Measurements from ENCODE around the gene LRRC27.
A peak's percentile ranks its signal among the peaks of the same experiment; 100 is the strongest.
"Not testable (repeated sequence)": the region's sequence is repeated elsewhere in the genome, so short reads cannot be mapped to it uniquely, and the experiment has no call there.

The LRRC27 gene

DNA sequence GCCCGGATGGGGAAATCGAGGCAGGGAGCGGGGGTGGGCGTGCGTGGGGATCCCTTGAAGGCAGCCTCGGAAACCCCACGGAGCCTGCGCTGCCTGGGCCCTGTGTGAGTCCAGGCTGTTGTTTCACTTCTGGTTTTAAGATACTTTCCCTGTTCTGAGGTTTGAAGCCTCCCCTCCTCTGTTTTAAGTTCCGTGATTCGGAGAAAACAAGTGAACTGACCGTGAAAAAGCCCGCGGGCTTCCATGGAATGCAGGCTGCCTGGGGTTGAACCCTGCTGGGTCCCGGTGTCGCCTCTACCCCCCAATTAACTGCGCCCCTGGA is 401 bp downstream of the LRRC27 start:
- intact Hi-C loops (cut with DNase I): loop anchor here (1.0 to 5.0 kb wide), 2 partner anchors 24 to 110 kb away; no protein-coding TSS in a partner anchor
- DNase-seq: no peak

DNA sequence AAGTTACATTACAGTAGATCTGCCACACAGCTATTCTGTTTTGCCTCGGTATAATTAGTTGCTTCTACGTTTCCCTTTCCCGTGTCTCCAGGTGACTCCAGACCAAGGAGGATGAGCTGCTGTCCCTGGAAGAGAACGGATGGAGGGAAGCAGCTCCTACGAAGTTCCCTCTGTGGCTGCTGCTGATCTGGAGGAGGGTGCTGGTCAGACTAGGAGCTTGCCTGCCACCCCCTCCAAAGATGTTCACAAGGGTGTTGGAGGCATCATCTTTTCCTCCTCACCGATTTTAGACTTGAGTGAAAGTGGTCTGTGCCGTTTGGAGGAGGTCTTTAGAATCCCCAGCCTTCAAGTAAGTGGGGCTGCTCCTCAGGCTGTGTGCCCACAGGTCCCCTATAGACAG is 1.4 kb downstream of the LRRC27 start:
- intact Hi-C loops (cut with DNase I): loop anchor here (5.0 kb wide), 1 partner anchor 111 kb away; no protein-coding TSS in a partner anchor
- peak in 3 of 10 donors; percentile 32 to 55 (median 51) for DNase-seq

DNA sequence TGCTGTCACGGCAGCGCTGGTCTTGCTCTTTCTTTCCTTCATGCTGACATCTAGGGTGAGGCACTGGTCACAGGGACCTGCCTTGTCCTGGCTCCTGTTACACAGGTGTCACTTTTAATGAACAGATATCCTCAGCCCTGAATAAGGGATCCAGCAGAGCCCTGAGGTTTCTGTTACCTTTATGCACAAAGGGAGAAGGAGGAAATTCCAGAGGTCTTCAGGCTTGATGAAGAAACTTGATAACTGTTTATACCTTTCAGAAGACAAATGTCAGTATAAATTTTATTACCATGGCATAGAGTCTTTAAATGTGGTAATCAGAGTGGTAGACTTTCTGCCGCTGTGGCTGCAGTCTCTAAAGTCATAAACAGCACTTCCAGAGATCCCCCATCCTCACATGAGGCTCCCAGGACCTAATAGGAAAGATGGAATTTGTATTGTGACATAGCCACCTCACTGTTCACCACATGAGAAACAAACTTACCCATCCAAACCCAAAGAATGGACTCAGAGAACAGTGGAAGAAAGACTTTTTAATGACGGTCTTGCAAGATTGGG is 2.7 kb downstream of the LRRC27 start:
- intact Hi-C loops (cut with DNase I): loop anchor here (5.0 kb wide), 1 partner anchor 112 kb away; no protein-coding TSS in a partner anchor
- DNase-seq: peak in 1 of 10 donors; percentile 3

DNA sequence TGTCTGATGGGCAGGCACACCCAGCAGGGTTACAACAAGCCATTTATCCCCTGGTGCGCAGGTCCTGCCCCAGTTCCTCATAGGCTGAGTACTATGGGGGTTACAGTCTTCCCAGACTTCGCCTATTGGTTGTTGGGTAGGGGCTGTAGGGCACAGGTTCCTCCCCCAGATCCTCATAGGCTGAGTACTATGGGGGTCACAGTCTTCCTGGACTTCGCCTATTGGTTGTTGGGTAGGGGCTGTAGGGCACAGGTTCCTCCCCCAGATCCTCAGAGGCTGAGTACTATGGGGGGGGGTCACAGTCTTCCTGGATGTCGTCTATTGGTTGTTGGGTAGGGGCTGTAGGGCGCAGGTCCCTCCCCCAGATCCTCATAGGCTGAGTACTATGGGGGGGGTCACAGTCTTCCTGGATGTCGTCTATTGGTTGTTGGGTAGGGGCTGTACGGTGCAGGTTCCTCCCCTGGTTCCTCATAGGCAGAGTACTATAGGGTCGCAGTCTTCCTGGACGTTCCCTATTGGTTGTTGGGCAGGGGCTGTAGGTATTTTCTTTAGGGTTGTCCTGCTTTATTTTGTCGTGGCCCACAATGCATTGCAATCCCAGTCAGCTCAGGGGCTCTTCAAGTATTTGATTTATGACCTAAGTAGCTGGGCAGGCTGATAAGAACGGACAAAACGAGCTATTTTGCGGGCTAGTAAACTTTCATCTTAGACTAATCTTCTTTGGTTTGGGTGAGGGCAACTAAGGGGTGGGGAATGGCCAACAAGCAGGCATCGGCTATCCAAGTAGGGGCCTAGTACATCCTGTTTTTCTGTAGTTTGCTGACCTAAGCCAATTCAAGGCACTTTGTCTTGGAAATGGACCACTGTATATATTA is 3.4 kb downstream of the LRRC27 start:
- intact Hi-C loops (cut with DNase I): no loop called here
- DNase-seq: peak in 4 of 10 donors; percentile 17 to 83 (median 56)

DNA sequence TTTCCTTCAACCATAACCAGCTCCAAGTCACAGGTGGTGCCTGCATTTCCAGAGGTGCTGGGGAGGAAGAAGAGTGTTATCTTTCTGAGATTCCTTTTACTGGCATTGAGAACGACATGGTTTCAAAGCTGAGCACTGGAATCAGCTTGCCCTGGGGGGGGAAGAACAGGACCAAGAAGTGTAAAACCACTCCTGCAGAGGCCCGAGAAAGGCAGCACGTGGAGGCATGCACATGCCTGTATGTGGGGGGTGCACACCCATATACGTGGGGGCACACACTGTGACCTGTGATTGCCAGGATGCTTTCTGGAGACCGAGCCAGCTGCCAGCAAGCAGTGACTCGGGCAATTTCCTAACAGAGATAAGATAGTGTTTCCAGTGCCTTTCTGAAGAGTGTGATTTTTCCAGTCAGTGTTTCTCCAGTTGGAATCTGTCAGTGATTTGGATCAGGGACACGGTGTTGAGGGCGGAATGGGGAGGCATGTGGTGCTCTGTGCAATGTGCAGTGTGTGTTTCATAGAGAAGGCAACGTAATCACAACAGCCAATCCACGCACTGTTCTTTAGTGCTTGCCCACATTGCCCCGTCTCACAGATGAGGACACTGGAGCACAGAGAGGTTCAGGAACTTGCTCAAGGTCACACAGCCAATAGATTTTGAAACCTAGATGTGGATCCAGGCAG is 4.2 kb downstream of the LRRC27 start:
- intact Hi-C loops (cut with DNase I): no loop called here
- peak in 3 of 10 donors; percentile 61 to 69 (median 69) for DNase-seq

DNA sequence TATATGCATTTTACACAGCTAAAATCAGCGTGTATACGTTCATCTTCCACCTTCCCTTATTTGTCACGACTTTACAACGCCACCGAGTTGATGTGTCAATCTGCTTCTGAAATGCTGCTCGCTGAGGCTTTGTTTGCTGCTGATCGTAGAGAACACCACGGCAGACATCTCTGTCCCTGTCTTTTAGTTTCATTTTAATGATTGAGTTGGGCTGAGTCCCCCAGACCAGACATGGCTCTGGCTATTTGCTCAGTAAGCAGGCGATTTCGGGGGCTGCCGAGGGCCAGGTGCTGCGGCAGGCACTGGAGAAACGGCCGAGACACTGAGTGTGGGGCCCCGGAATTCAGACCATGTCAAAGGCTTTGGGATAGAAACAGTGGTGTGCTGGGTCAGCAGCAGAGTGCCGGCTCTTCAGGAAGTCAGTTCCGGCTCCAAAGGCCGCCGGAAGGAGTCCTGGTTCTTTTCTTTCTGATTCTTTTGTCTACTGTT is 5.0 kb downstream of the LRRC27 start:
- intact Hi-C loops (cut with DNase I): no loop called here

DNA sequence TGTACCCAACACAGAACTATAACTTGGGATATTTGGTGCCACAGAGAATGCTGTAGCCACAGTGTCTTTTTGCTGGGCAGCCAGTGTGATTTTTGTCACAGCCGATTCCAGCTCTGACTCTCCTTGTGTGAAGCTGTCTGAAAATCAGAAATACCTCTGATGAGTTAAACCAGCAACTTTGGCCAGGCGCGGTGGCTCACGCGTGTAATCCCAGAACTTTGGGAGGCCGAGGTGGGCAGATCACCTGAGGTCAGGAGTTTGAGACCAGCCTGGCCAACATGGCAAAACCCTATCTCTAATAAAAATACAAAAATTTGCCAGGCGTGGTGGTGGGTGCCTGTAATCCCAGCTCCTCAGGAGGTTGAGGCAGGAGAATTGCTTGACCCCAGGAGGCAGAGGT is 5.9 kb downstream of the LRRC27 start:
- intact Hi-C loops (cut with DNase I): not testable (repeated sequence)
- DNase-seq: peak in 3 of 10 donors; percentile 10 to 74 (median 24)

More for the DNA sequence above, 5.0 kb downstream of the LRRC27 start:
- peak in 3 of 10 donors; percentile 53 to 81 (median 55) for DNase-seq

DNA sequence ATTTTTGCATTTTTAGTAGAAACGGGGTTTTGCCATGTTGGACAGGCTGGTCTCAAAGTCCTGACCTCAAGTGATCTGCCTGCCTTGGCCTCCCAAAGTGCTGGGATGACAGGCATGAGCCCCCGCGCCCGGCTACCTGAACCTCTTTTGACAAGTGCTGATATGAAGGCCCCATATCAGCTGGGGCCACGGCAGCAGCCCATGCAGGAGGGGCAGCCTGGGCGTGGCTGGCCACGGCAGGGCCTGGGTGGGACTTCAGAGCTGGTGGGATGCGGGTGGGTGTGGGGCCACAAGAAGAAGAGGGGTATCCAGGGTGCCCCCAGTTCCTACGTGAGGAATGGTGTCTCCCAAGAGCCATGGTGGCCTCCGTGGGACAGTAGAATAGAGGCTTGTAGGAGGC is 6.9 kb downstream of the LRRC27 start:
- intact Hi-C loops (cut with DNase I): no loop called here
- peak in 2 of 10 donors; percentile 10 to 60 for DNase-seq

DNA sequence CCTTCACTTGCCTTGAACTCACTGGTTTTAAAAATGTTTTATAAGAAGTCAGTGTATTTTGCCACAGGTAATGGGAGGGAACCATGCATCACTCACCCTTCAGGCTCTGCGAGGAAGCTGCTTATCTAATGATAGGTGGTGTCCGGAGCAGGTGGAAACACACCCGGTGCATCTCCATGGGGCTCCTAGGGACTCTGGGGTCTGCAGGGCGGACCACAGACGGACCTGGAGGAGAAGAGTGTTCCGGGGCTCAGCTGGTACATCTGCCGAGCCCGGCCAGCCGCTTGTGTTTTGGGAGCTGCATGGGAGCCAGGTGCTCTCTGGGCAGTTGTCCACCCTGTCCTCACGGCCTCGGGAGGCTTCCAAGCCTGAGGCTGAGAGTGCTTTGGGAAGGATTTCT is 7.3 kb downstream of the LRRC27 start:
- intact Hi-C loops (cut with DNase I): no loop called here
- DNase-seq: peak in 2 of 10 donors; percentile 52 to 81

DNA sequence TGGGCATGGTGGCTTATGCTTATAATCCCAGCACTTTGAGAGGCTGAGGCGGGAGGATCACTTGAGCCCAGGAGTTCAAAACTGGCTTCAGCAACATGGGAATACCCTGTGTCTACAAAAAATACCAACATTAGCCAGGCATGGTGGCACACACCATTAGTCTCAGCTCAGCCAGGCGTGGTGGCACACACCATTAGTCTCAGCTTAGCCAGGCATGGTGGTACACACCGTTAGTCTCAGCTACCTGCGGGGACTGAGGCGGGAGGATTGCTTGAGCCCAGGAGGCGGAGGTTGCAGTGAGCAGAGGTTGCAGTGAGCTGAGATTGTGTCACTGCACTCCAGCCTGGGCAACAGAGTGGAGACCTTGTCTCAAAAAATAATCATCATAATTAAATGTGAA is 9.0 kb downstream of the LRRC27 start:
- peak in 3 of 10 donors; percentile 7 to 38 (median 17) for DNase-seq
- intact Hi-C loops (cut with DNase I): no loop called here

DNA sequence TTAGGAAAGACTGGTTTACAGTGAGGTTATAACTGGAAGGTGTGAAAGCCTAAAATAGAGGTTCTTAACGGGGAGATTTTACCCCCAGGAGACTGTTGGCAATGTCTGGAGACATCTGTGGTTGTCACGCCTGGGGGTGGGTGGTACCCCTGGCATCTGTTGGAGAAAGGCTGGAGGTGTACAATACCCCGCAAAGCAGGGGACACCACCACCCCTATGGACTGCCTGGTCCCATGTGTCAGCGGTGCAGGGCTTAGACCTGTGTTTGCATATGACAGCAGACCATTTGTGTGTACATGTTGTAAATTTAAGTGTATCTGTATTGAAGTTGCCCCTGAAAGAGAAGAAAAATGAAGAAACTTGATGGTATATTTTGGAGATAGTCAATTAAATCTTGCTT is 9.8 kb downstream of the LRRC27 start:
- intact Hi-C loops (cut with DNase I): no loop called here
- peak in 3 of 10 donors; percentile 39 to 62 (median 41) for DNase-seq

DNA sequence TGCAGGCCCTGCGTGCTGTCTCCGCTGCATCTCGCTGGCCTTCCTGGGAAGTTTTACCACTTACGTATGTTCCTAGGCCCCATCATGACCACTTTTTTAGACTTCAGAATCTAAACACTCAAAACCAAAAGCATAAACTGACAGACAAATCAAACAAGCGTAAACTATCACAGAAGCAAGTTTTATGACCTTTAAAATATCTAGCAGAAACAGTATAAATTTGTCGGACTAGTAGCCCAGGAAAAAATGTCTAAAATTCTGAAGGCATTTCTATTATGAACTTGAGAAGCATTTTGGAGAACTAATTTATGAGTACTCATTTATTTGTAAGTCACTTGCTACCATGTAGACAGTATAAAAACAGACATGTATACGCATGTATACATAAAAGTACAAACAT is 10.6 kb downstream of the LRRC27 start:
- intact Hi-C loops (cut with DNase I): no loop called here
- DNase-seq: peak in 2 of 10 donors; percentile 18 to 44

DNA sequence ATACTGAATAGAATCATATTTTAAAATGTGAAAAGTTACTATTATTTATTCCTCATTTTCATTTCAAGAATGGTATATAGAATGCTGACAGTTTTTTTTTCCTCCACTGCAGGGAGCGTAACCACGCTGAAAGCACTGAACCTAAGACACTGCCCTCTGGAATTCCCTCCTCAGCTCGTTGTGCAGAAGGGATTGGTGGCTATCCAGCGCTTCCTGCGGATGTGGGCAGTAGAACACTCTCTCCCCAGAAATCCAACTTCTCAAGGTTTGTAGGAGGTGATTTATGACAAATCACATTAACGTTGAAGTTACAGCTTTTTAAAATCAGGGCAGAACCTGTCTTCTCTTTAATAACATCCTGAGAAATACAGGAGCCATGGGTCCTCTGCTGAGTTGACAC is 12.4 kb downstream of the LRRC27 start:
- peak in 3 of 10 donors; percentile 36 to 60 (median 55) for DNase-seq
- intact Hi-C loops (cut with DNase I): no loop called here

DNA sequence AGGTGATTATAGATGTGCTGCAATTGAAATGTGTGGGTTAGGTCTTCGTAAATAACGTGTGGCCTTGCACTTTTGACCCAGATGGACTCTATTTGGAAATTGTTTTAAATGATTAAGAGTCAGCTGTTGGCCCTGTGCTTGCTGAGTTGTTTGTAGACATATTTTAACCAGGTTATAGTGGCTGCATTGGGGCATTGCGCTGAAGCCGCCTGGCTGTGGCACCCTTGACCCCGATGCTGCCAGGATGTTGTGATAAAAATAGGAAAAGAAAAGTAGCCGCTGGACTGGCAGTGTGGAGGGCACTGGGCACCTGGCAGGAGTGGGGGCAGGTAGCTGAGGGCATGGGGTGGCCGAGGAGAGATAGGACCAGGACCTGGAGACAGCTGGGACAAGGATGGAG is 13.4 kb downstream of the LRRC27 start:
- intact Hi-C loops (cut with DNase I): no loop called here
- peak in 3 of 10 donors; percentile 39 to 53 (median 48) for DNase-seq

DNA sequence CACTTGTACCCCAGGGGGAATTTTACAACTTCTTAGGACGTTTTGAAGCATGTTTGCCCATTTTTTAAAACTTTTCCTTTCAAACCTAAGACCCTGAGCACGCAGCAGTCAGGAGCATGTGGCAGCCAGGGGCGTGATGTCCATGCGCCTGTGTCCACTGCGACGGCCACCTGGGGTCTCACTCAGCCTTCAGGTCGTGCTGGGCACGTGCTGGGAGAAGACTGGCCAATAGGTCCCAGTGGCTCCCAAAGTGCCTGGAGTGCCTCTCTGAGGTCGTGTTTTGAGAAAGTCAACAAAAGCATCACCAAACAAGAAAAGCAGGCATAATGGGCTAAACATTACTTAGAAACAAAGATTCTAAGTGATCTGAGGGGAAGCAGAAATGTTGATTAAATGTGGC is 14.8 kb downstream of the LRRC27 start:
- intact Hi-C loops (cut with DNase I): no loop called here
- peak in 3 of 10 donors; percentile 19 to 63 (median 55) for DNase-seq

DNA sequence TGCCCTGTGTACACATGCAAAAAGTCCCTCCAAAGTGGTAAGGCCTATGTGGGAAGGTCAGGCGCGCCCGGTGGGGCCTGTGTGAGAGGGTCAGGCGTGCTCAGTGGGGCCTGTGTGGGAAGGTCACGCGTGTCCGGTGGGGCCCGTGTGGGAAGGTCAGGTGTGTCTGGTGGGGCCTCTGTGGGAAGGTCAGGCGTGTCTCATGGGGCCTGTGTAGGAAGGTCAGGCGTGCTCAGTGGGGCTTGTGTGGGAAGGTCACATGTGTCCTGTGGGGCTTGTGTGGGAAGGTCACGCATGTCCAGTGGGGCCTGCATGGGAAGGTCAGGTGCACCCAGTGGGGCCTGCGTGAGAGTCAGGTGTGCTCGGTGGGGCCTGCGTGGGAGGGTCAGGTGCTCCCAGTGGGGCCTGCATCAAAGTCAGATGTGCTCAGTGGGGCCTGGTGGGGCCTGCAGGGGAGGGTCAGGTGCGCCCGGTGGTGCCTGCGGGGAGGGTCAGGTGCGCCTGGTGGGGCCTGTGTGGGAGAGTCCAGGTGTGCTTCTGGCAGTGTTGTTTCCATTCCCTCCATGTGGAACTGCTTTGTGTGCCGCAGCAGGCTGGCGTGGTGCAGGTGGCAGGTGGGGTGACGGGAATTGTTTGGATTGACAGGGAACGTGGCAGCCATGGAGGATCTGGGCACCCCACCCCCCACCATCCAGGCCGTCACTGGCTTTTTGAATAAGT is 15.4 kb downstream of the LRRC27 start:
- intact Hi-C loops (cut with DNase I): no loop called here
- DNase-seq: peak in 3 of 10 donors; percentile 40 to 78 (median 58)

DNA sequence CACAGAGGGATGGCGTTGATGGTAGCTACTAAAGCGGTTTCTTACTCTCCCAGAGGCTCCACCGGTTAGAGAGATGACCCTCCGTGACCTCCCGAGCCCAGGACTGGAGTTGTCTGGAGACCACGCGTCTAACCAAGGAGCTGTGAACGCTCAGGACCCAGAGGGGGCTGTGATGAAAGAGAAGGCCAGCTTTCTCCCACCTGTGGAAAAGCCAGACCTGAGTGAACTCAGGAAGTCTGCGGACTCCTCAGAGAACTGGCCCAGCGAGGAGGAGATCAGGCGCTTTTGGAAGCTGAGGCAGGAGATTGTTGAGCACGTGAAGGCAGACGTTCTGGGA is 15.9 kb downstream of the LRRC27 start:
- peak in 3 of 10 donors; percentile 21 to 49 (median 42) for DNase-seq
- intact Hi-C loops (cut with DNase I): no loop called here

DNA sequence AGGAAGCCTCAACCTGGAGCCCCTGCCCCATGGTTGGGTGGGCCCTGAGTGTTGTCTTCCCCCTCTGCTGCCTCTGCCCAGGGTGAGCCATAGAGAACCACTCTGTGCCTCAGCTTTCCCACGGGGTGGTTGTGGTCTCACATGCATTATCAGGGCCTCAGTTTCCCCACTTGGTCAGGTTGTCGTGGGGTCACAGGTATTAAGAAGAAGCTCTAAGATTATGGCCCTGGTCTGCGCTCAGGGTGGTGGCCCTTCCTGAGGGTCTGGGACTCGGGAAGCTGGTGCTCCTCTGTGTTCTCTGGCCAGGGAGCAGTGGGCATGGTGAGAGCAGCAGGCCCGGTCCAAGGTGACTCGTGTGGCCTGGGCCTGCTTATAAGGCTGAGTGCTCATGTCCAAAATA is 17.8 kb downstream of the LRRC27 start:
- intact Hi-C loops (cut with DNase I): no loop called here
- DNase-seq: peak in 2 of 10 donors; percentile 45 to 66

DNA sequence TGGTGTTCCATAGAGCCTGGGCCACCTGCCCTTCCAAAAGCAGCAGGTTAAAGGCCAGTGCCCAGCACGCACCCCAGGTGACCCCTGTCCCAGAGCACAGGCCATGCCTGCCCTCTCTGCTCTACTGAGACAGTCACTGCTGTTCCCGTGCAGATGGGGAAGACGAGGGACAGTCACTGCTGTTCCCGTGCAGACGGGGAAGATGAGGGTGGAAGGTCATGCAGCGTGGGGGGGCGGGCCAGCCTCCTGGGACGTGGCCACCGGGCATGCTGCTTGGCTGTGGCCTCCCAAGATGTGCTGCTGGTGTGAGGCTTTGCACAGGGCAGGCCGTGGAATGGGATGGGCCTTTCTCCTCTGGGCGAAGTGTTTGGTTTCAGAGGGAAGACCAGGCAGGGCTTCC is 18.4 kb downstream of the LRRC27 start:
- DNase-seq: peak in 3 of 10 donors; percentile 35 to 46 (median 39)
- intact Hi-C loops (cut with DNase I): no loop called here

DNA sequence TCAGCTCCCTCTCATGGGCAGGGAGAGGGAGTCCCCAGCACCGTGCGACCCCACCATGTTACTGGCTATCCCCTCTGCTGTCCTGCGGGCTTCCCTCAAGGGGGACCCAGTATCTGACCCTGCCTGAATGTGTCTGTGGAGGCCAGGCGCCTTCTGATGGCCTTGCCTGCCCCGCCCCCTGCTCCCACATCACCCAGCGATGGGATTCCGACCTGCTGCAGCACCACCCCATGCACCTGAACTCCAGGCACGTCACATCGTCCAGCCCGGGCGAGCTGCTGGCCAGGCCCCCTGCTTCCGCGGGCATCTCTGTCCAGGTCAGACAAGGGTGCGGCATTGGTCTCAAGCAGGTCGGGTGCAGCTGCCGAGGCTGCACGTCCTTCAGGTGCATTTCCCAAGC is 19.0 kb downstream of the LRRC27 start:
- intact Hi-C loops (cut with DNase I): no loop called here

More for the DNA sequence above, 19.0 kb downstream of the LRRC27 start:
- DNase-seq: peak in 3 of 10 donors; percentile 49 to 71 (median 62)
